ENCODE data around the gene STK10. TPM values are rescaled to one million over a fixed set of nuclear protein-coding genes. Genes with fewer than 3 reads are reported as not detected.
A peak's percentile ranks its signal among the peaks of the same experiment; 100 is the strongest.

The STK10 gene
- total RNA-seq, 1 experiment from 2014 or later = 22.9 TPM

- TF ChIP-seq POLR2AphosphoS5 (IDR thresholded peaks at IDR 0.05; ENCODE audit: low read depth, low read length) (no peak), RAD21 (IDR thresholded peaks at IDR 0.05; ENCODE audit: low read depth) (no peak), EGR1 (IDR thresholded peaks at IDR 0.05; ENCODE audit: low read depth) (no peak), MAX (IDR thresholded peaks at IDR 0.05) (no peak), SP1 (IDR thresholded peaks at IDR 0.05; ENCODE audit: low read depth) (no peak), CEBPB (IDR thresholded peaks at IDR 0.05; ENCODE audit: low read depth) (no peak)
These were observed 98.5 kb downstream of the STK10 start (continued) for GRCh38 chr5:172089298-172090117.

- no peak overlapping the region for H3K27ac ChIP-seq (ENCODE audit: low read depth, low read length)
- intact Hi-C loops (cut with micrococcal nuclease) = no loop called here
- no peaks in the 10 kb centered on the region for H3K9me2 ChIP-seq (ENCODE audit: insufficient read depth)
- ATAC-seq (no peak), DNase-seq (ENCODE audit: low read depth, low spot score) (no peak)
- no peaks in the 10 kb centered on the region for H3K4me1 ChIP-seq (ENCODE audit: control insufficient read depth in 1 of 2, insufficient read depth in 2 of 2, low read length in 2 of 2)
- no peaks in the 10 kb centered on the region for H3K79me2 ChIP-seq (ENCODE audit: insufficient read depth, low read length)
- no peak for TF ChIP-seq FOSL1 (IDR thresholded peaks at IDR 0.05; ENCODE audit: low read depth)
- no peak for TF ChIP-seq ELF1 (IDR thresholded peaks at IDR 0.05; ENCODE audit: borderline replicate concordance, low read depth)
- TF ChIP-seq YY1 (IDR thresholded peaks at IDR 0.05; ENCODE audit: extremely low read depth, insufficient replicate concordance, low read depth, low read length) = no peak
- no peak for TF ChIP-seq POLR2A (IDR thresholded peaks at IDR 0.05; ENCODE audit: borderline replicate concordance, extremely low read depth, insufficient read depth, insufficient read length)
- TF ChIP-seq REST (IDR thresholded peaks at IDR 0.05; ENCODE audit: low read depth) = no peak
- no peak for TF ChIP-seq CTCF (IDR thresholded peaks at IDR 0.05 in 2 of 3, conservative IDR thresholded peaks at IDR 0.05 in 1 of 3; ENCODE audit: borderline replicate concordance in 1 of 3, insufficient read depth in 1 of 3, low read depth in 2 of 3, low read length in 2 of 3)
- TF ChIP-seq POLR2AphosphoS5 (IDR thresholded peaks at IDR 0.05; ENCODE audit: low read depth, low read length) = no peak
- no peak for TF ChIP-seq MAX (IDR thresholded peaks at IDR 0.05)
- TF ChIP-seq EZH2 (IDR thresholded peaks at IDR 0.05) = no peak
- TF ChIP-seq ZNF274 (IDR thresholded peaks at IDR 0.05; ENCODE audit: low read depth, low read length) = no peak
- TF ChIP-seq CBX3 (IDR thresholded peaks at IDR 0.05; ENCODE audit: low read depth) = no peak
- TF ChIP-seq SP1 (IDR thresholded peaks at IDR 0.05; ENCODE audit: low read depth) = no peak
- no peak for TF ChIP-seq ATF3 (IDR thresholded peaks at IDR 0.05)
- no peak for TF ChIP-seq CEBPB (IDR thresholded peaks at IDR 0.05; ENCODE audit: low read depth)
- no peak for TF ChIP-seq TCF7L2 (IDR thresholded peaks at IDR 0.05; ENCODE audit: borderline replicate concordance, extremely low read depth, insufficient read depth, insufficient read length)
- TF ChIP-seq RAD21 (IDR thresholded peaks at IDR 0.05; ENCODE audit: low read depth) = no peak
- TF ChIP-seq SIN3A (IDR thresholded peaks at IDR 0.05; ENCODE audit: low read depth) = no peak
- no peak for TF ChIP-seq EGR1 (IDR thresholded peaks at IDR 0.05; ENCODE audit: low read depth)
- H3K27me3 ChIP-seq (ENCODE audit: insufficient read depth, low read length) = no peaks in the 10 kb centered on the region
- H3K4me3 ChIP-seq (replicated peaks in 1 of 2; ENCODE audit: low read depth in 1 of 2, low read length in 2 of 2) = no peak overlapping the region
- POLR2A ChIA-PET = no interaction called here
- H3K36me3 ChIP-seq (ENCODE audit: control insufficient read depth in 1 of 2, insufficient read depth in 2 of 2, low read length in 2 of 2) = no peaks in the 10 kb centered on the region
- no peaks in the 10 kb centered on the region for H4K20me1 ChIP-seq (ENCODE audit: insufficient read depth)
- H3K9ac ChIP-seq (ENCODE audit: low read length) = no peak overlapping the region
- no peaks in the 10 kb centered on the region for H3K9me3 ChIP-seq (ENCODE audit: control insufficient read depth in 1 of 2, insufficient read depth in 1 of 2, low read depth in 1 of 2, low read length in 2 of 2)
- RAD21 ChIA-PET (ENCODE audit: low non-redundant PET in 1 of 2, low total read pairs in 2 of 2, uncharacterized antibody in 2 of 2, unreplicated experiment in 2 of 2) = no interaction called here
- H2AFZ ChIP-seq (ENCODE audit: low read depth, low read length, poor library complexity, severe bottlenecking) = no peak overlapping the region
- TSS peak; percentile 30 for BruUV-seq (replicated peaks)
- H3K4me2 ChIP-seq (ENCODE audit: low read length) = no peak overlapping the region
- CTCF ChIA-PET = no interaction called here
These were observed 99.2 kb downstream of the STK10 start for GRCh38 chr5:172088801-172089200.
